Measurements from ENCODE around the gene SUGP1.

GRCh38 chr19:19305066-19305465 is 15.2 kb downstream of the SUGP1 start:
- no peak for TF ChIP-seq FOXK1 (CRISPR knock-in tag; IDR thresholded peaks at IDR 0.05)
- no peak for TF ChIP-seq MYBL2 (CRISPR knock-in tag; IDR thresholded peaks at IDR 0.05)
- no peak for TF ChIP-seq KAT7 (CRISPR knock-in tag; IDR thresholded peaks at IDR 0.05; ENCODE audit: borderline replicate concordance)
- TF ChIP-seq, protein P1, sequence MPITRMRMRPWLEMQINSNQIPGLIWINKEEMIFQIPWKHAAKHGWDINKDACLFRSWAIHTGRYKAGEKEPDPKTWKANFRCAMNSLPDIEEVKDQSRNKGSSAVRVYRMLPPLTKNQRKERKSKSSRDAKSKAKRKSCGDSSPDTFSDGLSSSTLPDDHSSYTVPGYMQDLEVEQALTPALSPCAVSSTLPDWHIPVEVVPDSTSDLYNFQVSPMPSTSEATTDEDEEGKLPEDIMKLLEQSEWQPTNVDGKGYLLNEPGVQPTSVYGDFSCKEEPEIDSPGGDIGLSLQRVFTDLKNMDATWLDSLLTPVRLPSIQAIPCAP (CRISPR knock-in tag; IDR thresholded peaks at IDR 0.05), result no peak
- TF ChIP-seq, protein P2, sequence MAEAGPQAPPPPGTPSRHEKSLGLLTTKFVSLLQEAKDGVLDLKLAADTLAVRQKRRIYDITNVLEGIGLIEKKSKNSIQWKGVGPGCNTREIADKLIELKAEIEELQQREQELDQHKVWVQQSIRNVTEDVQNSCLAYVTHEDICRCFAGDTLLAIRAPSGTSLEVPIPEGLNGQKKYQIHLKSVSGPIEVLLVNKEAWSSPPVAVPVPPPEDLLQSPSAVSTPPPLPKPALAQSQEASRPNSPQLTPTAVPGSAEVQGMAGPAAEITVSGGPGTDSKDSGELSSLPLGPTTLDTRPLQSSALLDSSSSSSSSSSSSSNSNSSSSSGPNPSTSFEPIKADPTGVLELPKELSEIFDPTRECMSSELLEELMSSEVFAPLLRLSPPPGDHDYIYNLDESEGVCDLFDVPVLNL (CRISPR knock-in tag; IDR thresholded peaks at IDR 0.05; ENCODE audit: borderline replicate concordance, low read depth), result no peak
